Liver (tissue), 9 donors: ENCODE measurements around the gene LLGL1. TPM values are rescaled to one million over a fixed set of nuclear protein-coding genes. Genes with fewer than 3 reads are reported as not detected.

Experiments
- DNase-seq: peaks from one replicate; pipeline ENCODE4 v3.0.0-alpha.2; 2017; ENCODE audit warnings: low spot score
- H3K27ac ChIP-seq, 2 donors: one replicate each; pipeline ENCODE4 v1.7.0; 2013; ENCODE audit warnings: inconsistent platforms in 2 of 2, low read length in 2 of 2, control low read depth in 1 of 2, low read depth in 1 of 2, mild to moderate bottlenecking in 1 of 2
- H3K27me3 ChIP-seq, 4 donors: one replicate each; pipeline versions ENCODE4 v1.6.1 to v1.7.0; 2013; ENCODE audit warnings: low read length in 3 of 4, inconsistent platforms in 1 of 4, mild to moderate bottlenecking in 1 of 4, moderate library complexity in 1 of 4; ENCODE audit not compliant: control insufficient read depth in 4 of 4, insufficient read depth in 4 of 4
- H3K36me3 ChIP-seq, 4 donors: one replicate each; pipeline versions ENCODE4 v1.6.1 to v1.7.0; 2013; ENCODE audit warnings: low read length in 3 of 4, mild to moderate bottlenecking in 3 of 4, low read depth in 1 of 4, moderate library complexity in 1 of 4; ENCODE audit not compliant: control insufficient read depth in 4 of 4, insufficient read depth in 3 of 4
- H3K4me1 ChIP-seq, 4 donors: one replicate each; pipeline versions ENCODE4 v1.6.1 to v1.7.0; 2013; ENCODE audit warnings: low read length in 3 of 4, mild to moderate bottlenecking in 3 of 4, moderate library complexity in 1 of 4; ENCODE audit not compliant: control insufficient read depth in 4 of 4, insufficient read depth in 4 of 4
- H3K4me3 ChIP-seq, 3 donors: one replicate each; pipeline versions ENCODE4 v1.6.1 to v1.7.0; 2013; ENCODE audit warnings: low read length in 3 of 3, control low read depth in 1 of 3, low read depth in 1 of 3, mild to moderate bottlenecking in 1 of 3
- H3K9ac ChIP-seq, 2 donors: one replicate each; pipeline ENCODE4 v1.7.0; 2013; ENCODE audit warnings: low read length in 2 of 2, mild to moderate bottlenecking in 2 of 2, moderate library complexity in 2 of 2, control low read depth in 1 of 2, low read depth in 1 of 2
- H3K9me3 ChIP-seq, 4 donors: one replicate each; pipeline versions ENCODE4 v1.6.1 to v1.7.0; 2013; ENCODE audit warnings: low read length in 3 of 4; ENCODE audit not compliant: control insufficient read depth in 4 of 4
- EGR1 ChIP-seq, 2 donors: IDR thresholded peaks; 2 replicates each; pipeline ENCODE4 v1.6.1; 2016 to 2018; ENCODE audit warnings: antibody characterized with exemption in 2 of 2, low read depth in 2 of 2
- FOXA1 ChIP-seq: IDR thresholded peaks from 2 replicates; pipeline ENCODE4 v1.6.1; 2016; ENCODE audit warnings: antibody characterized with exemption
- FOXA2 ChIP-seq: IDR thresholded peaks from 2 replicates; pipeline ENCODE4 v1.6.1; 2016; ENCODE audit warnings: antibody characterized with exemption
- GABPA ChIP-seq, 2 donors: IDR thresholded peaks in 1 of 2; conservative IDR thresholded peaks in 1 of 2; 2 replicates each; pipeline ENCODE4 v1.6.1; 2016; ENCODE audit warnings: antibody characterized with exemption in 2 of 2, mild to moderate bottlenecking in 1 of 2, moderate library complexity in 1 of 2
- HNF4A ChIP-seq, 2 donors: conservative IDR thresholded peaks; 2 replicates each; pipeline ENCODE4 v1.6.1; 2016; ENCODE audit warnings: antibody characterized with exemption in 2 of 2, mild to moderate bottlenecking in 2 of 2
- HNF4G ChIP-seq: IDR thresholded peaks from 2 replicates; pipeline ENCODE4 v1.6.1; 2016; ENCODE audit warnings: antibody characterized with exemption
- JUND ChIP-seq, 2 donors: IDR thresholded peaks; 2 replicates each; pipeline ENCODE4 v1.6.1; 2016; ENCODE audit warnings: antibody characterized with exemption in 2 of 2
- NR2F2 ChIP-seq: IDR thresholded peaks from 2 replicates; pipeline ENCODE4 v1.6.1; 2016; ENCODE audit warnings: antibody characterized with exemption
- RAD21 ChIP-seq, 2 donors: IDR thresholded peaks; 2 replicates each; pipeline ENCODE4 v1.6.1; 2016; ENCODE audit warnings: antibody characterized with exemption in 2 of 2, mild to moderate bottlenecking in 2 of 2
- REST ChIP-seq: IDR thresholded peaks from 2 replicates; pipeline ENCODE4 v1.6.1; 2016; ENCODE audit warnings: antibody characterized with exemption, mild to moderate bottlenecking
- RXRA ChIP-seq, 2 donors: IDR thresholded peaks; 2 replicates each; pipeline ENCODE4 v1.6.1; 2017 to 2018; ENCODE audit warnings: antibody characterized with exemption in 2 of 2, mild to moderate bottlenecking in 1 of 2
- TAF1 ChIP-seq: conservative IDR thresholded peaks from 2 replicates; pipeline ENCODE4 v1.6.1; 2016; ENCODE audit warnings: antibody characterized with exemption, mild to moderate bottlenecking
- YY1 ChIP-seq: IDR thresholded peaks from 2 replicates; pipeline ENCODE4 v1.6.1; 2016; ENCODE audit warnings: antibody characterized with exemption, mild to moderate bottlenecking
- WGBS: extraction: QIAGEN DNeasy Blood & Tissue Kit; methylation state at CpG from one replicate; pipeline ENCODE4 v1.1.7; 2013; 5-methylcytosine and 5-hydroxymethylcytosine counted together
- polyA plus RNA-seq, 2 donors: library from polyadenylated mRNA; stranded (reverse) in 1 of 2; unstranded in 1 of 2; fragments of 200-250 nt in 1 of 2; fragments of >200 nt in 1 of 2; fragmentation: Nextera tagmentation in 1 of 2; extraction: Ambion mirVana in 1 of 2; gene quantifications; one replicate each; pipeline versions ENCODE4 v1.2.1 to v1.2.3, GENCODE V29; 2013 to 2015
- total RNA-seq, 2 donors: library from RNA; depleted of rRNA; stranded (reverse); fragments of >200 nt; gene quantifications; one replicate each; pipeline ENCODE4 v1.2.3, GENCODE V29; 2014
- TF ChIP-seq, protein P1 (sequence below): IDR thresholded peaks from 2 replicates; pipeline ENCODE4 v1.6.1; 2016; ENCODE audit warnings: antibody characterized with exemption
- TF ChIP-seq, protein P2 (sequence below): IDR thresholded peaks from 2 replicates; pipeline ENCODE4 v1.6.1; 2016; ENCODE audit warnings: antibody characterized with exemption
- TF ChIP-seq, protein P3 (sequence below): fragments of 150-350 bp; IDR thresholded peaks from 2 replicates; pipeline ENCODE4 v1.5.1; 2017; ENCODE audit warnings: improper control_type of control experiment, low read depth, low read length; ENCODE audit not compliant: missing input control
- donor health status: healthy.
- donor health status: healthy.
- donor health status: healthy.
- donor health status: healthy.
- donor health status: healthy.

The LLGL1 gene
- total and polyA plus RNA-seq, 4 donors, result 0.39 to 12.0 (median 2.8) TPM

DNA sequence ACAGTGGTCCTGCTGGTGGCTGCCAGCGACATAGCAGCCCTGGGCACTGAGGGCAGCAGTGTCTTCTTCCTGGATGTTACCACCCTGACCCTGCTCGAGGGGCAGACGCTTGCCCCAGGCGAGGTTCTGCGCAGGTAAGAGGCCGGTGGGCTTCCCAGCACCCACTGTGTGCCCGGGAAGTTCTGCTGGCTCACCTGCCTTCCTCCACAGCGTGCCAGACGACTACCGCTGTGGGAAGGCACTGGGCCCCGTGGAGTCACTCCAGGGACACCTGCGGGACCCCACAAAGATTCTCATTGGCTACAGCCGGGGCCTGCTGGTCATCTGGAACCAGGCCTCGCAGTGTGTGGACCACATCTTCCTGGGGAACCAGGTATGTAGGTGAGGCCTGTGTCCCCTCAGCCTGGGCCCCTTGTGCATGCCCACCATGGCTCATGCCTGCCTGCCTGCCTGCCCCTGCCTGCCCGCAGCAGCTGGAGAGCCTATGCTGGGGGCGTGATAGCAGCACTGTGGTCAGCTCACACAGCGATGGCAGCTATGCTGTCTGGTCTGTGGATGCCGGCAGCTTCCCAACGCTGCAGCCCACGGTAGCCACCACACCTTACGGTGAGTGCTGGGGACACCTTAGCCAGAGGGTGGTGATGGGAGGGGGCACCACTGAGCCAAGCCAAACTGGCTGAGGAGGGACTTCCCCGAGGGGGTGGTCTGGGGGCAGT lies 8.5 kb downstream of the LLGL1 start:
- 95% methylated on average over 22 of the region's 22 CpGs for WGBS
- Histone ChIP-seq H3K27ac (no peak overlapping the region), H3K9ac (no peak overlapping the region), H3K4me3 (no peak overlapping the region), H3K27me3 (no peaks in the 10 kb centered on the region), H3K36me3 (peaks cover 0 to 4% (median 0%) of the 10 kb centered on the region in 4 donors), H3K4me1 (no peaks in the 10 kb centered on the region), H3K9me3 (no peaks in the 10 kb centered on the region)
- TF ChIP-seq, protein P1, sequence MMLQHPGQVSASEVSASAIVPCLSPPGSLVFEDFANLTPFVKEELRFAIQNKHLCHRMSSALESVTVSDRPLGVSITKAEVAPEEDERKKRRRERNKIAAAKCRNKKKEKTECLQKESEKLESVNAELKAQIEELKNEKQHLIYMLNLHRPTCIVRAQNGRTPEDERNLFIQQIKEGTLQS, result no peak
- TF ChIP-seq RAD21 (IDR thresholded peaks at IDR 0.05), result no peak
- no peak for TF ChIP-seq JUND (IDR thresholded peaks at IDR 0.05)
- TF ChIP-seq TAF1, result no peak
- TF ChIP-seq HNF4A (conservative IDR thresholded peaks at IDR 0.05), result no peak
- TF ChIP-seq, protein P2, sequence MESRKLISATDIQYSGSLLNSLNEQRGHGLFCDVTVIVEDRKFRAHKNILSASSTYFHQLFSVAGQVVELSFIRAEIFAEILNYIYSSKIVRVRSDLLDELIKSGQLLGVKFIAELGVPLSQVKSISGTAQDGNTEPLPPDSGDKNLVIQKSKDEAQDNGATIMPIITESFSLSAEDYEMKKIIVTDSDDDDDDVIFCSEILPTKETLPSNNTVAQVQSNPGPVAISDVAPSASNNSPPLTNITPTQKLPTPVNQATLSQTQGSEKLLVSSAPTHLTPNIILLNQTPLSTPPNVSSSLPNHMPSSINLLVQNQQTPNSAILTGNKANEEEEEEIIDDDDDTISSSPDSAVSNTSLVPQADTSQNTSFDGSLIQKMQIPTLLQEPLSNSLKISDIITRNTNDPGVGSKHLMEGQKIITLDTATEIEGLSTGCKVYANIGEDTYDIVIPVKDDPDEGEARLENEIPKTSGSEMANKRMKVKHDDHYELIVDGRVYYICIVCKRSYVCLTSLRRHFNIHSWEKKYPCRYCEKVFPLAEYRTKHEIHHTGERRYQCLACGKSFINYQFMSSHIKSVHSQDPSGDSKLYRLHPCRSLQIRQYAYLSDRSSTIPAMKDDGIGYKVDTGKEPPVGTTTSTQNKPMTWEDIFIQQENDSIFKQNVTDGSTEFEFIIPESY, result no peak
- TF ChIP-seq REST, result no peak
- no peak for TF ChIP-seq FOXA1
- TF ChIP-seq HNF4G, result no peak
- TF ChIP-seq GABPA (IDR thresholded peaks at IDR 0.05 in 1 of 2, conservative IDR thresholded peaks at IDR 0.05 in 1 of 2), result no peak
- no peak for TF ChIP-seq RXRA (IDR thresholded peaks at IDR 0.05)
- TF ChIP-seq FOXA2, result no peak
- no peak for TF ChIP-seq NR2F2
- TF ChIP-seq EGR1 (IDR thresholded peaks at IDR 0.05; ENCODE audit: low read depth in 2 of 2), result no peak
- no peak for TF ChIP-seq YY1
- TF ChIP-seq, protein P3, sequence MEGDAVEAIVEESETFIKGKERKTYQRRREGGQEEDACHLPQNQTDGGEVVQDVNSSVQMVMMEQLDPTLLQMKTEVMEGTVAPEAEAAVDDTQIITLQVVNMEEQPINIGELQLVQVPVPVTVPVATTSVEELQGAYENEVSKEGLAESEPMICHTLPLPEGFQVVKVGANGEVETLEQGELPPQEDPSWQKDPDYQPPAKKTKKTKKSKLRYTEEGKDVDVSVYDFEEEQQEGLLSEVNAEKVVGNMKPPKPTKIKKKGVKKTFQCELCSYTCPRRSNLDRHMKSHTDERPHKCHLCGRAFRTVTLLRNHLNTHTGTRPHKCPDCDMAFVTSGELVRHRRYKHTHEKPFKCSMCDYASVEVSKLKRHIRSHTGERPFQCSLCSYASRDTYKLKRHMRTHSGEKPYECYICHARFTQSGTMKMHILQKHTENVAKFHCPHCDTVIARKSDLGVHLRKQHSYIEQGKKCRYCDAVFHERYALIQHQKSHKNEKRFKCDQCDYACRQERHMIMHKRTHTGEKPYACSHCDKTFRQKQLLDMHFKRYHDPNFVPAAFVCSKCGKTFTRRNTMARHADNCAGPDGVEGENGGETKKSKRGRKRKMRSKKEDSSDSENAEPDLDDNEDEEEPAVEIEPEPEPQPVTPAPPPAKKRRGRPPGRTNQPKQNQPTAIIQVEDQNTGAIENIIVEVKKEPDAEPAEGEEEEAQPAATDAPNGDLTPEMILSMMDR, result no peak
- DNase-seq, result no peak
